ENCODE data around the gene KCNQ5. TPM values are rescaled to one million over a fixed set of nuclear protein-coding genes. Genes with fewer than 3 reads are reported as not detected.

The KCNQ5 gene
- total RNA-seq, 6 experiments from 2014 or later: 16.3 to 35.5 (median 20.2) TPM

- H3K9me3 Mint-ChIP-seq: no peaks in the 10 kb centered on the region
- no peak for TF ChIP-seq CTCF (IDR thresholded peaks at IDR 0.05)
- no peaks in the 10 kb centered on the region; the same call in 1 of the 2 replicates for H3K27me3 Mint-ChIP-seq (ENCODE audit: insufficient read depth)
- peaks cover 69% of the 10 kb centered on the region for H3K4me1 Mint-ChIP-seq (ENCODE audit: low read depth)
- peak overlapping the region; percentile 57 for H3K27ac Mint-ChIP-seq
- no peaks in the 10 kb centered on the region for H3K36me3 Mint-ChIP-seq (ENCODE audit: low read depth)
- peak; percentile 20 for DNase-seq
- no peak overlapping the region for H3K4me3 Mint-ChIP-seq
Measured at GRCh38 chr6:72760114-72760793, 138.4 kb downstream of the KCNQ5 start.

DNA sequence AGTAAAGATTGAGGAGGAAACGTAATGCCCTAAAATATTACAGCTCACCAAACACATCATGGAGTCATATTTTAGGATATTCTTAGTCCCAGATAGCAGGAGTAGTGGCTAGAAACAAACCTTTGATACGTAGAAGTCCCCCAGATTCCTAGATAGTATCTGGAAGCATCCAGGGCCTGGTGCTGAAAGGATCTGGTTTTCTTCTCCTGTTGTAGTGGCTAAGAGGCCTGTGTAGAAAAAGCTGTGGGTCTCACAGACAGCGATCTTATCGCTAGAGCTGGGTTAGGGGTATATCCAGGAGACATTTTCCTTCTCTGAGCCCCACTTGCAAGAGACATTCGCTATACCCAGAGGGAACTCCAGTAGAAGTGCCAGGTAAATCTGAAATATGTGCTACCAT, 139.9 kb downstream of the KCNQ5 start:
- DNase-seq: no peak
- Mint-ChIP-seq H3K4me3 (no peak overlapping the region), H3K27me3 (ENCODE audit: insufficient read depth) (no peaks in the 10 kb centered on the region; the same call in 1 of the 2 replicates), H3K27ac (no peak overlapping the region), H3K36me3 (ENCODE audit: low read depth) (no peaks in the 10 kb centered on the region), H3K4me1 (ENCODE audit: low read depth) (peaks cover 55% of the 10 kb centered on the region), H3K9me3 (no peaks in the 10 kb centered on the region)
- TF ChIP-seq CTCF (IDR thresholded peaks at IDR 0.05): no peak

DNA sequence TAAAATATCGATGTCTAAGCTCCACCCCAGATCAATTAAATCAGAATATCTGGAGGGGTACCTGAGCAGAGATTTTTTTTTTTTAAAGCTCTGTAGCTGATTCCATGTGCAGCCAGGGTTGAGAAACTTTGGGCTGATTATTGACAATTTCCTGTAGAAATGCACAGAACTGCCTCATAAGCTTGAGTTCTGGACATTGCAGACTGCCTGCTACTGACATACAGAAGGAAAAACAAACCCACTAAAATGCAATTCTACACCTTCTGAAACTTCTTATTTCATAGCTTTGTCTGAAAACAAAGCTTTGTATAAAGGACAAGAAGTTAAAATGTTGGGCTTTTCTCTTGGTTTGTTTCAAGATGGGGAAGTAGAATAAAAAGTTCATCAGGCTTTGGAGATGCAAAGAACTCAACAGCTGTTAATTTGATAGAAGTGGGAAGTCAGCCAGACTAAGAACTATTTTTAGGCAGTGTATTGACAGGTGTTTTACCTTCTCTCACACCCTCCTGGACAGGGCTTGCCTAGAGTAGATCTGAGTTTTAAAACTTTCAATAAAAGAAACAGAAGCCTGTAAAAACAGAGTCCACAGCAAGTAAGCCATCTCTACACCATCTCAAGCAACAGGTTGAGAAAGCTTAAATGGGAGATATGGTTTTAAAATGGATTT, 147.7 kb downstream of the KCNQ5 start:
- Mint-ChIP-seq H3K4me3 (no peak overlapping the region), H3K36me3 (ENCODE audit: low read depth) (peaks cover 5% of the 10 kb centered on the region; the same call in 1 of the 2 replicates), H3K4me1 (ENCODE audit: low read depth) (no peaks in the 10 kb centered on the region), H3K27ac (no peak overlapping the region), H3K27me3 (ENCODE audit: insufficient read depth) (no peaks in the 10 kb centered on the region; the same call in 1 of the 2 replicates), H3K9me3 (no peaks in the 10 kb centered on the region)
- TF ChIP-seq CTCF (IDR thresholded peaks at IDR 0.05): no peak
- no peak for DNase-seq

GRCh38 chr6:72770959-72771358, 149.1 kb downstream of the KCNQ5 start:
- Mint-ChIP-seq H3K36me3 (ENCODE audit: low read depth) (peaks cover 5% of the 10 kb centered on the region; the same call in 1 of the 2 replicates), H3K4me3 (no peak overlapping the region), H3K27me3 (ENCODE audit: insufficient read depth) (no peaks in the 10 kb centered on the region; the same call in 1 of the 2 replicates), H3K4me1 (ENCODE audit: low read depth) (no peaks in the 10 kb centered on the region), H3K9me3 (no peaks in the 10 kb centered on the region), H3K27ac (no peak overlapping the region)
- DNase-seq: no peak
- no peak for TF ChIP-seq CTCF (IDR thresholded peaks at IDR 0.05)

GRCh38 chr6:72776456-72776855, 154.6 kb downstream of the KCNQ5 start:
- Mint-ChIP-seq H3K36me3 (ENCODE audit: low read depth) (peaks cover 17% of the 10 kb centered on the region), H3K4me3 (no peak overlapping the region), H3K27ac (no peak overlapping the region), H3K27me3 (ENCODE audit: insufficient read depth) (no peaks in the 10 kb centered on the region), H3K4me1 (ENCODE audit: low read depth) (peaks cover 43% of the 10 kb centered on the region), H3K9me3 (no peaks in the 10 kb centered on the region)
- TF ChIP-seq CTCF (IDR thresholded peaks at IDR 0.05): no peak
- no peak for DNase-seq

Measured in HFFc6 (cell line).